Fibroblast of mammary gland (primary cell): ENCODE measurements around the gene GRM7.

Source experiments
- DNase-seq: peaks from one replicate; pipeline ENCODE4 v3.0.0-alpha.2; 2010; ENCODE audit warnings: low read depth
- H3K4me3 ChIP-seq: 2 replicates; pipeline ENCODE4 v1.5.1; 2011; ENCODE audit warnings: low read depth, mild to moderate bottlenecking, low read length, moderate library complexity; ENCODE audit not compliant: control insufficient read depth
- CTCF ChIP-seq: conservative IDR thresholded peaks from 2 replicates; pipeline ENCODE4 v1.5.1; 2011; ENCODE audit warnings: low read depth, low read length, inconsistent platforms; ENCODE audit not compliant: control insufficient read depth, insufficient read depth

Gene GRM7

DNA sequence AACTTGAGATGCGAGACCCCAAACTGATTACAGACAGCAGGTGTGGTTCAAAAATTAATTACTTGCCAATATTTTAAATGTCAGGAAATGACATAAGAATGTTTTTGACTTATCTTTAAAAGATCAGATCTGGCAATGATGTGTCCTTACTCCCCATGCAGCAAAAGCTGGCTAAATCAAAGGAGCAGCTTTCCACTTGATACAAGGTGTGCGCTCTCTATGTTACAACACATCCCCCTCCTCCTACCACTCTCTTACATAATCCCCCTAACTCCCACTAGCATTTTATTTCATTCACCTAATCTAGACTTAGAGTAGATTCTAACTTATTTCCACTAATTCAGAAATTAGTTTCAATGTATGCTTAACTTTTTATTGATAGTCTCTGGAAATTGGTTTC is 609.0 kb downstream of the GRM7 start:
- H3K4me3 ChIP-seq, result no peak overlapping the region
- no peak for DNase-seq
- TF ChIP-seq CTCF, result no peak

DNA sequence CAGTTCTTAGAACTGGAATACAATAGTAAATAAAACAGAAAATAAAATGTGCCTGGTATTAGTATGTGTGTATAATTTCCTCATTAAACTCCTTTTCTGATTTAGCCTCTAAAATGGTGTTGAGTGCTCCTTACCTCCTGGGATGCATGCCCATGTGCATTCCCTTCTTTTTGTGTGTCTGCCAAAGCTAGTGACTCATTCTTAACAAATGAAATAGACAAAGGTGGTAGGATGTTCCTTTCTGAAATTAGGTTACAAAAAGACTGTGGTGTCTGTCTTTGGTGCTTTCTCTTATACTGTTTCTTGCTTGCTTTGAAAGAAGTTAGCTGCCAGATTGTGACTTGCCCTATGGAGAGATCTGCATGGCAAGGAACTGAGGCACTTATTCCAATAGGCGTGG is 623.7 kb downstream of the GRM7 start:
- TF ChIP-seq CTCF, result no peak
- DNase-seq, result peak; percentile 14
- no peak overlapping the region for H3K4me3 ChIP-seq

DNA sequence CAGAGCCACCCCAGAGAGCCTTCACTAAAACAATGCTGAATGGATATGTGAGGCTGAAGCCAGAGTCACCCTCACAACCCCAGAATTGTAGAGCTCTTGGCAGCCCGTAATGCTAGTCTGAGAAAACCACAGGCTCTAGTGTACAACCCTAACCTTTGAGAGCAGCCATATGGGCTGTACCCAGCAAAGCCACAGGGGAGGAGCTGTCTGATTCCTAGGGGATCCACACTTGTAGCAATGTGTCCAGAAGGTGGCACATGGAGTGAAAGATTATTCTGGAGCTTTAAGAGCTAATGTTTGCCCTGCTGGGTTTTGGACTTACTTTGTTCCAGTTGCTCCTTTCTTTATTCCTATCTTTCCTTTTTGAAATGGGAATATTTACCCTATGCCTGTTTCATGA is 626.8 kb downstream of the GRM7 start:
- no peak overlapping the region for H3K4me3 ChIP-seq
- no peak for DNase-seq
- TF ChIP-seq CTCF, result no peak

- no peak for TF ChIP-seq CTCF
- H3K4me3 ChIP-seq, result no peak overlapping the region
- DNase-seq, result no peak
Measured at GRCh38 chr3:7489417-7489816, 628.5 kb downstream of the GRM7 start.

- no peak for TF ChIP-seq CTCF
- no peak for DNase-seq
- H3K4me3 ChIP-seq, result no peak overlapping the region
Measured at GRCh38 chr3:7498715-7499114, 637.8 kb downstream of the GRM7 start.

- DNase-seq, result no peak
- TF ChIP-seq CTCF, result no peak
Measured at GRCh38 chr3:7503431-7503830, 642.5 kb downstream of the GRM7 start.

More at GRCh38 chr3:7503431-7503830, 642.5 kb downstream of the GRM7 start:
- H3K4me3 ChIP-seq, result no peak overlapping the region
